Transverse colon (tissue), 4 donors: ENCODE results near the gene CCNQ.

Experiments used
- CTCF ChIP-seq, 5 experiments: fragments of 200-600 bp in 3 of 5; fragments of 450-650 bp in 2 of 5; sonication (generic) in 3 of 5; IDR thresholded peaks; 1 replicate in 2 of 5; 2 replicates in 3 of 5; pipeline ENCODE4 v1.5.1; 2016 to 2017; ENCODE audit warnings: antibody characterized with exemption in 5 of 5, inconsistent platforms in 3 of 5, mild to moderate bottlenecking in 2 of 5, moderate library complexity in 1 of 5
- EP300 ChIP-seq: sonication (generic); formaldehyde crosslinking; IDR thresholded peaks from one replicate; pipeline ENCODE4 v1.6.1; 2017; ENCODE audit warnings: antibody characterized with exemption, low read depth
- POLR2A ChIP-seq: fragments of 450-650 bp; IDR thresholded peaks from one replicate; pipeline ENCODE4 v1.6.1; 2016; ENCODE audit warnings: antibody characterized with exemption, mild to moderate bottlenecking, moderate library complexity
- POLR2AphosphoS5 ChIP-seq, 3 donors: sonication (generic); formaldehyde crosslinking; IDR thresholded peaks; one replicate each; pipeline ENCODE4 v1.6.1; 2016; ENCODE audit warnings: antibody characterized with exemption in 3 of 3

DNA sequence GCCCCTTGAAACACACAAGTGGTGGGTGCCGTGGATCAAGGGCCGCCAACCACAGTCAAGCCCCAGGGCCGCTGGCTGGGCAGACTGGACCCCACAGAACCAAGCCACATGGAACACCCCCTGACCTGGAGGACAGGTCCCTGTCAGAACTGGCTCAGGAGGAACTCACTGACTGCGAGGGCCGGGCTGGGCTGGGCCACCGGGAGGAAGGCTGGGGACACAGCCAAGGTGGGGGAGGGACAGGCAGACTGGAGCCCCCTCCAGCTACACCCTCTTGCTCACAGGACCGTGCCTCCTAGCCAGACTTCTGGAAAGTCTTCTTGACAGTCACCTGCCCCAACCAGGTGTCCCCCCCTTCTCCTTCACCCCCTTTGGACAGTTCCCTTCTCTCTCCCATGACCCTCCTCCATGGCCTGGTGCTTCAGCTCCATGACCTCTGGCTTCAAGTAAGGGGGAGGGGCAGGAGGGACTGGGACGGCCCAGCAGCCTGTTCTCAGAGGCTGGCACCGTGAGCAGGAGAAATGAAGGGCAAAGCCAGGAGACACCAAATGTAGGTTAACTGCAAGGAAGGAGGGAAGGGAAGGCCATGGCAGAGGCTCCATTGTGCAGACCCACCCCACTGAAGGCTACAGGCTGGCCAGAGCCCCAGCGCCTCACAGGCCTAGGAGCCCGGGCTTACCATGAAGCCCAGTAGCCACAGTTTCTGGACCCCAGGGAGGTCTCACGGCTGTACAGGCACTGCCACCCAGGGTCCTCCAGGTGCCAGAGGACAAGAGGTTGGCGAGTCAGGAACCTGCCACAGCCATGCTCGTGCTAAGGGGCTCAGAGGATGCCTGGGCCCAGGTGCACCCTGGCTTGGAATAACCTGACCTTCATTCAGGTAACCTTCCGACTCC is 25.5 kb upstream of the CCNQ start:
- no peak for TF ChIP-seq POLR2AphosphoS5 (IDR thresholded peaks at IDR 0.05)
- TF ChIP-seq CTCF (IDR thresholded peaks at IDR 0.05): no peak
- no peak for TF ChIP-seq EP300
- TF ChIP-seq POLR2A: no peak
